ENCODE data around the gene PACRG. TPM values are rescaled to one million over a fixed set of nuclear protein-coding genes. Genes with fewer than 3 reads are reported as not detected.

PACRG gene
- total RNA-seq, 1 donor: 1.4 TPM

- H2AFZ ChIP-seq (ENCODE audit: low read length): no peak overlapping the region
- DNase-seq (ENCODE audit: insufficient read length, low spot score, missing footprints): no peak
- H3K27ac ChIP-seq (ENCODE audit: low read depth, low read length): no peak overlapping the region
- no peak overlapping the region for H3K4me2 ChIP-seq (ENCODE audit: insufficient read depth, low read length)
- no peaks in the 10 kb centered on the region for H3K79me2 ChIP-seq (ENCODE audit: insufficient read depth, low read length)
- no peaks in the 10 kb centered on the region for H3K9me3 ChIP-seq (ENCODE audit: low read depth, low read length)
- no peaks in the 10 kb centered on the region for H4K20me1 ChIP-seq (ENCODE audit: insufficient read depth, low read length)
- TF ChIP-seq CTCF (IDR thresholded peaks at IDR 0.05; ENCODE audit: extremely low read depth, low read depth, low read length): no peak
- H3K27me3 ChIP-seq (ENCODE audit: insufficient read depth, low read length): no peaks in the 10 kb centered on the region
- no peaks in the 10 kb centered on the region for H3K36me3 ChIP-seq (ENCODE audit: insufficient read depth, low read length)
- H3K4me1 ChIP-seq (ENCODE audit: insufficient read depth, low read length): no peaks in the 10 kb centered on the region
- no peak overlapping the region for H3K4me3 ChIP-seq (ENCODE audit: insufficient read depth, low read length)
Observed at GRCh38 chr6:163264662-163265035, 536.9 kb downstream of the PACRG start.

- no peak overlapping the region for H2AFZ ChIP-seq (ENCODE audit: low read length)
- no peak for TF ChIP-seq CTCF (IDR thresholded peaks at IDR 0.05; ENCODE audit: extremely low read depth, low read depth, low read length)
- H3K9me3 ChIP-seq (ENCODE audit: low read depth, low read length): no peaks in the 10 kb centered on the region
- no peak overlapping the region for H3K4me3 ChIP-seq (ENCODE audit: insufficient read depth, low read length)
- H3K79me2 ChIP-seq (ENCODE audit: insufficient read depth, low read length): no peaks in the 10 kb centered on the region
- no peaks in the 10 kb centered on the region for H3K27me3 ChIP-seq (ENCODE audit: insufficient read depth, low read length)
- no peaks in the 10 kb centered on the region for H4K20me1 ChIP-seq (ENCODE audit: insufficient read depth, low read length)
- H3K4me2 ChIP-seq (ENCODE audit: insufficient read depth, low read length): no peak overlapping the region
- no peaks in the 10 kb centered on the region for H3K4me1 ChIP-seq (ENCODE audit: insufficient read depth, low read length)
- no peak overlapping the region for H3K27ac ChIP-seq (ENCODE audit: low read depth, low read length)
- no peak for DNase-seq (ENCODE audit: insufficient read length, low spot score, missing footprints)
- H3K36me3 ChIP-seq (ENCODE audit: insufficient read depth, low read length): no peaks in the 10 kb centered on the region
Observed at GRCh38 chr6:163281634-163282033, 553.9 kb downstream of the PACRG start.

GRCh38 chr6:163282672-163283071 is 554.9 kb downstream of the PACRG start:
- DNase-seq (ENCODE audit: insufficient read length, low spot score, missing footprints): no peak
- no peaks in the 10 kb centered on the region for H3K79me2 ChIP-seq (ENCODE audit: insufficient read depth, low read length)
- no peaks in the 10 kb centered on the region for H3K9me3 ChIP-seq (ENCODE audit: low read depth, low read length)
- no peak overlapping the region for H2AFZ ChIP-seq (ENCODE audit: low read length)
- no peaks in the 10 kb centered on the region for H3K36me3 ChIP-seq (ENCODE audit: insufficient read depth, low read length)
- TF ChIP-seq CTCF (IDR thresholded peaks at IDR 0.05; ENCODE audit: extremely low read depth, low read depth, low read length): no peak
- H3K4me3 ChIP-seq (ENCODE audit: insufficient read depth, low read length): no peak overlapping the region
- H4K20me1 ChIP-seq (ENCODE audit: insufficient read depth, low read length): no peaks in the 10 kb centered on the region
- H3K4me2 ChIP-seq (ENCODE audit: insufficient read depth, low read length): no peak overlapping the region
- no peak overlapping the region for H3K27ac ChIP-seq (ENCODE audit: low read depth, low read length)
- H3K27me3 ChIP-seq (ENCODE audit: insufficient read depth, low read length): no peaks in the 10 kb centered on the region
- H3K4me1 ChIP-seq (ENCODE audit: insufficient read depth, low read length): no peaks in the 10 kb centered on the region

DNA sequence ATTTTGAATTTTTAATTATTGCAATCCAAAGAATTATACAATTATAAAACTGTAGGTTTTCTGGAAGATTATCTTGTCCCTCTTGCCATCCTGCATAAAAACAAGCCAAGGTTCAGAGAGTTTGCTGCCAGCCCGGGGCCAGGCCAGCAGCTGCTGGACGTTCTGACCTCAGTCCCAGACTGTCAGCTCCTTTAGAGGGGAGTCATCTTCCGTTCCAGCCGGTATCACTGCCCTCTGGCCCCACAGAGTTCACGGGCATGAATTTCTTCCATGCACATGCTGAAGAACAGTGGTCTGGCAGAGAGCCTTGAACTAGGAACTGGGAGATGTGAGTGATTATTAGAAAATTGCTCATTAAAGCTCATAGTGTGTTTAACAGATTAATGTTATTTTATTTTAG is 556.4 kb downstream of the PACRG start:
- no peak for DNase-seq (ENCODE audit: insufficient read length, low spot score, missing footprints)
- H3K27me3 ChIP-seq (ENCODE audit: insufficient read depth, low read length): no peaks in the 10 kb centered on the region
- H4K20me1 ChIP-seq (ENCODE audit: insufficient read depth, low read length): no peaks in the 10 kb centered on the region
- H3K4me2 ChIP-seq (ENCODE audit: insufficient read depth, low read length): no peak overlapping the region
- H3K4me1 ChIP-seq (ENCODE audit: insufficient read depth, low read length): no peaks in the 10 kb centered on the region
- no peak overlapping the region for H2AFZ ChIP-seq (ENCODE audit: low read length)
- H3K36me3 ChIP-seq (ENCODE audit: insufficient read depth, low read length): no peaks in the 10 kb centered on the region
- no peak overlapping the region for H3K4me3 ChIP-seq (ENCODE audit: insufficient read depth, low read length)
- H3K9me3 ChIP-seq (ENCODE audit: low read depth, low read length): no peaks in the 10 kb centered on the region
- no peaks in the 10 kb centered on the region for H3K79me2 ChIP-seq (ENCODE audit: insufficient read depth, low read length)
- TF ChIP-seq CTCF (IDR thresholded peaks at IDR 0.05; ENCODE audit: extremely low read depth, low read depth, low read length): no peak
- H3K27ac ChIP-seq (ENCODE audit: low read depth, low read length): no peak overlapping the region
